Smooth muscle cell (in vitro differentiated cells): ENCODE measurements around the gene SYNGR3. TPM values are rescaled to one million over a fixed set of nuclear protein-coding genes. Genes with fewer than 3 reads are reported as not detected.
A peak's percentile ranks its signal among the peaks of the same experiment; 100 is the strongest.
"Not testable (repeated sequence)": the region's sequence is repeated elsewhere in the genome, so short reads cannot be mapped to it uniquely, and the experiment has no call there.

Experiments used
- DNase-seq: peaks from one replicate; lab custom pipeline; 2025; ENCODE audit not compliant: unreplicated experiment; lab: John Stamatoyannopoulos, UW
- H2AFZ ChIP-seq: fragments of 200-600 bp; sonication (generic); 2 replicates; pipeline ENCODE4 v1.6.0; 2016; ENCODE audit warnings: antibody characterized with exemption, low read depth, mild to moderate bottlenecking
- H3F3A ChIP-seq: fragments of 200-600 bp; sonication (generic); 2 replicates; pipeline ENCODE4 v1.6.0; 2017; ENCODE audit warnings: antibody characterized with exemption, low read depth
- H3K27ac ChIP-seq: fragments of 200-600 bp; sonication (generic); 2 replicates; pipeline ENCODE4 v1.5.1; 2016; ENCODE audit warnings: low read depth, mild to moderate bottlenecking
- H3K27me3 ChIP-seq: fragments of 200-600 bp; sonication (generic); 2 replicates; pipeline ENCODE4 v1.6.1; 2016; ENCODE audit warnings: low read depth, mild to moderate bottlenecking
- H3K36me3 ChIP-seq: fragments of 200-600 bp; sonication (generic); 2 replicates; pipeline ENCODE4 v1.5.1; 2016; ENCODE audit warnings: low read depth
- H3K4me1 ChIP-seq: fragments of 200-600 bp; sonication (generic); 2 replicates; pipeline ENCODE4 v1.5.1; 2016; ENCODE audit warnings: low read depth
- H3K4me2 ChIP-seq: fragments of 200-600 bp; sonication (generic); 2 replicates; pipeline ENCODE4 v1.6.0; 2016; ENCODE audit warnings: mild to moderate bottlenecking
- H3K4me3 ChIP-seq: fragments of 200-600 bp; sonication (generic); 2 replicates; pipeline ENCODE4 v1.5.1; 2016; ENCODE audit warnings: mild to moderate bottlenecking
- H3K79me2 ChIP-seq: fragments of 200-600 bp; sonication (generic); 2 replicates; pipeline ENCODE4 v1.6.0; 2016; ENCODE audit warnings: low read depth, mild to moderate bottlenecking
- H3K9ac ChIP-seq: fragments of 200-600 bp; sonication (generic); 2 replicates; pipeline ENCODE4 v1.6.0; 2016; ENCODE audit warnings: low read depth
- H3K9me3 ChIP-seq: fragments of 200-600 bp; sonication (generic); replicated peaks from 2 replicates; pipeline ENCODE4 v1.5.1; 2016; ENCODE audit warnings: low read depth
- H4K20me1 ChIP-seq: fragments of 200-600 bp; sonication (generic); 2 replicates; pipeline ENCODE4 v1.6.0; 2016; ENCODE audit warnings: low read depth
- WGBS: methylation state at CpG from one replicate; pipeline ENCODE4 v1.1.7; 2016; ENCODE audit warnings: low lambda C conversion rate; 5-methylcytosine and 5-hydroxymethylcytosine counted together
- polyA plus RNA-seq: library from polyadenylated mRNA; unstranded; fragments of >200 nt; fragmentation: Nextera tagmentation; extraction: Ambion mirVana; gene quantifications from 2 replicates; pipeline ENCODE4 v1.2.1, GENCODE V29; 2016
- total RNA-seq: library from RNA; depleted of rRNA; stranded (reverse); fragments of >200 nt; gene quantifications from 2 replicates; pipeline ENCODE4 v1.2.3, GENCODE V29; 2014
- TF ChIP-seq, protein P1 (sequence below): fragments of 200-600 bp; sonication (generic); IDR thresholded peaks from 2 replicates; pipeline ENCODE4 v1.5.1; 2017; ENCODE audit warnings: borderline replicate concordance, mild to moderate bottlenecking, antibody characterized with exemption; ENCODE audit not compliant: insufficient read depth, poor library complexity, severe bottlenecking

SYNGR3 gene
- total and polyA plus RNA-seq, 2 experiments from 2014 or later = 3.0 to 8.7 TPM

DNA sequence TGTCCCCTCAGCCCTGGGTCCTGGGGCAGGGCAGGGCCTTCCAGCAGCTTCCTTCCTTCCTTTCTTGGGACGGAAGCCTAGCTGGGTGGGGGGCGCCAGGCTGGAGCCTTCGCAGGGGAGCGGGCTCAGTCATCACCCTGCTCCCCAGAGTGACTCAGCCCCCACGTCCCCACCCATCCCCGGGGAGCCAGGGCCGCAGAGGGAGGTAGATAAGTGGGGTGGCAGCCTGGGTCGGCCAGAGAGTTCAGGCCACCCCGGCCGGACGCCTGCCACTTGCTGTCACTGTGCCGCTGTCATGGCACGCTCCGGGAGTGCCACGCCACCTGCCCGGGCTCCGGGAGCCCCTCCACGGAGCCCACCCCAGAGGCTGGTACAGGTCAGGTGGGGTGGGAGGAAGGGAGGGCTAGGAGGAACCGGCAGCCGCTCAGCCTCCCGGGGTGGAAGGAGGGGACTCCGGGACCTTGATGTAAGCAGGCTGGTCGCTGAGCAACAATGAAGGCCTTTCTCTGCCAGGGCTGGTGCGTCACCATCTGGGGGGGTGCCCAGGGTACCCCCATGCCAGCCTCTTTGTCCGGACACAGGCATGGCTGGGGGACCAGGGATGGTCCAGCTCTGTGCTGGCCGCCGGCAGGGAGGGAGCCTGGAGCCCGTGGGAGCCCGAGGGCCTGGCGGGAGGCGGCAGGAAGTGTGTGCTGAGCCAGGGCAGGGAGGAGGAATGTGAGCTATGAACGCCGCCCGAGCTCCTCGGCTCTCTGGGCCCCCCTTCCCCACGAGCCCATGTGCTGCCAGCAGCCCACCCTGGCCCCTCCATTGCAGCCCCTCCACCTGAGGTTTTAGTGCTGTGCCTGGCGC lies 43.5 kb downstream of the SYNGR3 start:
- peaks cover 3% of the 10 kb centered on the region for H3K79me2 ChIP-seq

DNA sequence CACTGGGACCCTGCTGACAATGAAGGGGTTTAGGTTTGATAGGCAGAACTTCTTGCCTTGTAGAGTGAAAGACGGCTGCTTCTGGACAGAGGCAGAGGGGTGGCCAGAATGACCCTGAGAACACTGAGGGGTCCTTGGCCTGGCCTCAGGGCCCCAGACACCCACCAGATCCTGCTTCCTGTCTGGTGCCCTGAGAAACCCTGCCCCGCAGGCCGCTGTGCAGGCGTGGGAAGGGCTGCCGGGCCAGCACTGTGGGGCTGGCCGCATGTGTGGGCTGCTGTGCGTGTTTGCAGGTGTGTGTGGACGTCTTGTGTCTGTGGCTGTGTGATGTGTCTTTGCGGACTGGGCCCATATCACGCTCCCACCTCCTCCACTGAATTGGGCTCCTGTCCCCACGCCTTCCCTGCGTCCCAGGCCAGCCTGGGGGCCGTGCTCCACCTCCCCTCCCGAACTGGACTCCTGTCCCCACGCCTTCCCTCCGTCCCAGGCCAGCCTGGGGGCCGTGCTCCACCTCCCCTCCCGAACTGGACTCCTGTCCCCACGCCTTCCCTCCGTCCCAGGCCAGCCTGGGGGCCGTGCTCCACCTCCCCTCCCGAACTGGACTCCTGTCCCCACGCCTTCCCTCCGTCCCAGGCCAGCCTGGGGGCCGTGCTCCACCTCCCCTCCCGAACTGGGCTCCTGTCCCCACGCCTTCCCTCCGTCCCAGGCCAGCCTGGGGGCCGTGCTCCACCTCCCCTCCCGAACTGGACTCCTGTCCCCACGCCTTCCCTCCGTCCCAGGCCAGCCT lies 44.3 kb downstream of the SYNGR3 start:
- 53% methylated on average over 10 of the region's 32 CpGs for WGBS
- H3K9me3 ChIP-seq, H2AFZ ChIP-seq, DNase-seq, H3K79me2 ChIP-seq, H3F3A ChIP-seq, H4K20me1 ChIP-seq, H3K27me3 ChIP-seq, H3K36me3 ChIP-seq, H3K4me3 ChIP-seq: not testable (repeated sequence)
- H3K4me2 ChIP-seq = peak overlapping the region; percentile 74
- peak overlapping the region; percentile 30 for H3K9ac ChIP-seq
- peaks cover 19% of the 10 kb centered on the region for H3K4me1 ChIP-seq
- peak overlapping the region; percentile 80 for H3K27ac ChIP-seq

More for the DNA sequence above, 43.5 kb downstream of the SYNGR3 start:
- H3K27ac ChIP-seq = peak overlapping the region; percentile 80
- no peaks in the 10 kb centered on the region for H3K36me3 ChIP-seq
- TF ChIP-seq, protein P1, sequence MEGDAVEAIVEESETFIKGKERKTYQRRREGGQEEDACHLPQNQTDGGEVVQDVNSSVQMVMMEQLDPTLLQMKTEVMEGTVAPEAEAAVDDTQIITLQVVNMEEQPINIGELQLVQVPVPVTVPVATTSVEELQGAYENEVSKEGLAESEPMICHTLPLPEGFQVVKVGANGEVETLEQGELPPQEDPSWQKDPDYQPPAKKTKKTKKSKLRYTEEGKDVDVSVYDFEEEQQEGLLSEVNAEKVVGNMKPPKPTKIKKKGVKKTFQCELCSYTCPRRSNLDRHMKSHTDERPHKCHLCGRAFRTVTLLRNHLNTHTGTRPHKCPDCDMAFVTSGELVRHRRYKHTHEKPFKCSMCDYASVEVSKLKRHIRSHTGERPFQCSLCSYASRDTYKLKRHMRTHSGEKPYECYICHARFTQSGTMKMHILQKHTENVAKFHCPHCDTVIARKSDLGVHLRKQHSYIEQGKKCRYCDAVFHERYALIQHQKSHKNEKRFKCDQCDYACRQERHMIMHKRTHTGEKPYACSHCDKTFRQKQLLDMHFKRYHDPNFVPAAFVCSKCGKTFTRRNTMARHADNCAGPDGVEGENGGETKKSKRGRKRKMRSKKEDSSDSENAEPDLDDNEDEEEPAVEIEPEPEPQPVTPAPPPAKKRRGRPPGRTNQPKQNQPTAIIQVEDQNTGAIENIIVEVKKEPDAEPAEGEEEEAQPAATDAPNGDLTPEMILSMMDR = no peak
- no peaks in the 10 kb centered on the region for H3F3A ChIP-seq
- H3K4me3 ChIP-seq = no peak overlapping the region
- peak overlapping the region; percentile 30 for H3K9ac ChIP-seq
- no peak overlapping the region for H2AFZ ChIP-seq
- no peaks in the 10 kb centered on the region for H3K9me3 ChIP-seq
- no peak for DNase-seq
- H3K4me1 ChIP-seq = peaks cover 18% of the 10 kb centered on the region
- peak overlapping the region; percentile 74 for H3K4me2 ChIP-seq
- H4K20me1 ChIP-seq = peaks cover 7% of the 10 kb centered on the region
- H3K27me3 ChIP-seq = no peaks in the 10 kb centered on the region
- WGBS = 55% methylated on average over 23 of the region's 37 CpGs

DNA sequence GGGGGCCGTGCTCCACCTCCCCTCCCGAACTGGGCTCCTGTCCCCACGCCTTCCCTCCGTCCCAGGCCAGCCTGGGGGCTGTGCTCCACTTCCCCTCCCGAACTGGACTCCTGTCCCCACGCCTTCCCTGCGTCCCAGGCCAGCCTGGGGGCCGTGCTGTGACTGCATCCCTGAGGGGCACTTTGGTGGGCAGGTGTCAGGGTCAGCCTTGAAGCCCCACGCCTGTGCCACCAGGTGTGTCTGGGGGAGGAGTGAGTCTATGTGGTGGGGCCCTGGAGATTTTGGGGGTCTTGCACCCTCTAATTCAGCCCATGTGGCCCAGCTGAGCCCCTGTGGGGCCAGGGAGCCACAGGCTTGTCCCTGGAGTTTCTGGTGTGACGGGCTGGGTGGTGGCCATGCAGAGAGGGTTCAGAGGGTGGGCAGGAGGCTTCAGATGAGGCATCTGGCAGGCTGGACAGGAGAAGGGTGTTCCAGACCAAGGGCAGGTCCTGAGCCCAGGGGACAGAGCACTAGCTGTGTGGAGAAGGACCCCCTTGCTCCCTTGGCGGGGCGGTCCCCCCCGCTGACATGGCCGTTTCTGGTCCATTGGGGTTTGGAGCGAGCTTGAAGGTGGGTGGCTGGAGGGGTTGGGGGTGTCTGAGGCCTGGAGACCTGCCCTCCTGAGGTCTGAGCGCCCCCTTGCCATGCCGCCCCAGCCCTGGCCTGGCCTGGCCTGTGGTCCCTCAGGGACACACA lies 45.1 kb downstream of the SYNGR3 start:
- Histone ChIP-seq H3K4me3 (no peak overlapping the region), H4K20me1 (no peaks in the 10 kb centered on the region), H3K27me3 (no peaks in the 10 kb centered on the region), H2AFZ (no peak overlapping the region), H3K79me2 (no peaks in the 10 kb centered on the region), H3F3A (no peaks in the 10 kb centered on the region), H3K4me1 (peaks cover 21% of the 10 kb centered on the region), H3K9ac (no peak overlapping the region), H3K36me3 (no peaks in the 10 kb centered on the region), H3K27ac (peak overlapping the region; percentile 94), H3K9me3 (no peaks in the 10 kb centered on the region), H3K4me2 (peak overlapping the region; percentile 73)
- 95% methylated on average over 16 of the region's 17 CpGs for WGBS
- no peak for DNase-seq
- TF ChIP-seq, protein P1 = no peak
